Left ventricle myocardium inferior (tissue), 1 donor: Measurements from ENCODE around the gene PDE4C. TPM values are rescaled to one million over a fixed set of nuclear protein-coding genes. Genes with fewer than 3 reads are reported as not detected.

Experiments
- DNase-seq: peaks from one replicate; pipeline ENCODE4 v3.0.0-alpha.2; 2020
- H3K27ac ChIP-seq: fragments of 200-600 bp; replicated peaks from 2 replicates; pipeline ENCODE4 v1.8.0; 2021
- H3K27me3 ChIP-seq: fragments of 200-600 bp; 2 replicates; pipeline ENCODE4 v1.8.0; 2021; ENCODE audit warnings: low read depth
- H3K36me3 ChIP-seq: fragments of 200-600 bp; 2 replicates; pipeline ENCODE4 v1.8.0; 2021
- H3K4me1 ChIP-seq: fragments of 200-600 bp; 2 replicates; pipeline ENCODE4 v1.8.0; 2021
- H3K4me3 ChIP-seq: fragments of 200-600 bp; 2 replicates; pipeline ENCODE4 v1.8.0; 2021; ENCODE audit warnings: mild to moderate bottlenecking, moderate library complexity
- H3K9me3 ChIP-seq: fragments of 200-600 bp; replicated peaks from 2 replicates; pipeline ENCODE4 v1.8.0; 2021
- CTCF ChIP-seq: fragments of 200-600 bp; IDR thresholded peaks from 2 replicates; pipeline ENCODE4 v1.8.0; 2021; ENCODE audit warnings: antibody characterized with exemption, mild to moderate bottlenecking, borderline replicate concordance
- intact Hi-C: fragments of 100-400 bp; cut with micrococcal nuclease; formaldehyde crosslinking; loops from one replicate; pipeline ENCODE4 v1.11.0; 2022
- total RNA-seq: library from RNA; stranded (reverse); fragmentation: NEBNext Ultra II Directional; extraction: Animal tissue kit (Norgen Biotek cat#: 25700); gene quantifications from one replicate; pipeline ENCODE4 v1.2.1, GENCODE V29; 2021
- donor health status: DM: no; HTN: yes; CAD: no; lungs with severe emphysema.

Gene PDE4C
- total RNA-seq, 1 donor from 2014 or later = 2.4 TPM

GRCh38 chr19:18194181-18194530, 32.1 kb downstream of the PDE4C start:
- no peak for DNase-seq
- Histone ChIP-seq H3K4me3 (peak overlapping the region; percentile 87), H3K4me1 (peaks cover 29% of the 10 kb centered on the region), H3K27me3 (no peaks in the 10 kb centered on the region), H3K9me3 (no peaks in the 10 kb centered on the region), H3K27ac (peak overlapping the region; percentile 88), H3K36me3 (peaks cover 32% of the 10 kb centered on the region)
- intact Hi-C loops = no loop called here
- no peak for TF ChIP-seq CTCF

GRCh38 chr19:18193388-18194180, 32.7 kb downstream of the PDE4C start:
- no peaks in the 10 kb centered on the region for H3K9me3 ChIP-seq
- intact Hi-C loops = no loop called here
- no peaks in the 10 kb centered on the region for H3K27me3 ChIP-seq

GRCh38 chr19:18192673-18193387, 33.4 kb downstream of the PDE4C start, which contains the start of gene MPV17L2:
TSS of gene MPV17L2 (plus strand) at chr19:18193218. CDS start at chr19:18193282, 64 bp downstream.
- Histone ChIP-seq H3K27ac (peak within 1 kb of the TSS; percentile 97), H3K4me3 (peak within 1 kb of the TSS; percentile 87), H3K9me3 (no peaks in the 10 kb centered on the region), H3K36me3 (peaks cover 19% of the 10 kb centered on the region), H3K4me1 (peaks cover 29% of the 10 kb centered on the region), H3K27me3 (no peaks in the 10 kb centered on the region)
- TF ChIP-seq CTCF = no peak
- DNase-seq = peak; percentile 100
- intact Hi-C loops = no loop called here

More at GRCh38 chr19:18193388-18194180, 32.7 kb downstream of the PDE4C start:
- DNase-seq = no peak
- Histone ChIP-seq H3K27ac (peak overlapping the region; percentile 88), H3K36me3 (peaks cover 27% of the 10 kb centered on the region), H3K4me3 (peak overlapping the region; percentile 87), H3K4me1 (peaks cover 29% of the 10 kb centered on the region)
- no peak for TF ChIP-seq CTCF

GRCh38 chr19:18191640-18192062, 34.6 kb downstream of the PDE4C start:
- no peak for DNase-seq
- H3K9me3 ChIP-seq = no peaks in the 10 kb centered on the region
- H3K4me1 ChIP-seq = peaks cover 29% of the 10 kb centered on the region
- H3K27ac ChIP-seq = peak overlapping the region; percentile 97
- intact Hi-C loops = no loop called here
- peaks cover 16% of the 10 kb centered on the region for H3K36me3 ChIP-seq
- H3K27me3 ChIP-seq = no peaks in the 10 kb centered on the region
- H3K4me3 ChIP-seq = peak overlapping the region; percentile 77
- TF ChIP-seq CTCF = no peak

- no peak overlapping the region for H3K27ac ChIP-seq
- DNase-seq = no peak
- TF ChIP-seq CTCF = no peak
- peaks cover 29% of the 10 kb centered on the region for H3K4me1 ChIP-seq
- peaks cover 4% of the 10 kb centered on the region for H3K36me3 ChIP-seq
- intact Hi-C loops = no loop called here
- no peak overlapping the region for H3K4me3 ChIP-seq
- H3K27me3 ChIP-seq = no peaks in the 10 kb centered on the region
- H3K9me3 ChIP-seq = no peaks in the 10 kb centered on the region
Observed at GRCh38 chr19:18190278-18190677, 36.0 kb downstream of the PDE4C start.
